NCI-H82 treated with DMSO at 0.1 percent for 48 hours (cell line): Measurements from ENCODE around the gene OR56B1.

Experiments used
- DNase-seq: peaks from one replicate; lab custom pipeline; 2025; ENCODE audit not compliant: unreplicated experiment; lab: John Stamatoyannopoulos, UW

The OR56B1 gene

GRCh38 chr11:5726351-5726750 is 9.9 kb upstream of the OR56B1 start:
- no peak for DNase-seq

GRCh38 chr11:5727691-5728090 is 8.6 kb upstream of the OR56B1 start:
- no peak for DNase-seq

- no peak for DNase-seq
These were observed 843 bp downstream of the OR56B1 start for GRCh38 chr11:5737091-5737490.

- DNase-seq: no peak
These were observed 1.6 kb downstream of the OR56B1 start for GRCh38 chr11:5737670-5738392.

GRCh38 chr11:5738431-5738830 is 2.2 kb downstream of the OR56B1 start:
- DNase-seq: no peak

GRCh38 chr11:5746614-5747013 is 10.4 kb downstream of the OR56B1 start:
- no peak for DNase-seq

GRCh38 chr11:5749836-5750235 is 13.6 kb downstream of the OR56B1 start:
- DNase-seq: no peak

- no peak for DNase-seq
These were observed 17.7 kb downstream of the OR56B1 start, which contains the start of gene OR52N4 for GRCh38 chr11:5753943-5754342. TSS of gene OR52N4 (plus strand) at chr11:5754243. CDS start at chr11:5754741, 498 bp downstream.

GRCh38 chr11:5767056-5767455 is 30.8 kb downstream of the OR56B1 start:
- no peak for DNase-seq

GRCh38 chr11:5783255-5783654 is 47.0 kb downstream of the OR56B1 start, which contains the start of gene OR52N5:
TSS of gene OR52N5 (minus strand) at chr11:5783355. CDS start at chr11:5778634, 4,721 bp downstream.
- no peak for DNase-seq
